Astrocyte of the cerebellum (primary cell): ENCODE data around the gene PGM2.
A peak's percentile ranks its signal among the peaks of the same experiment; 100 is the strongest.

ENCODE experiments used
- DNase-seq: peaks from one replicate; pipeline ENCODE4 v3.0.0-alpha.2; 2011; ENCODE audit warnings: low read depth
- H3K4me3 ChIP-seq: 2 replicates; pipeline ENCODE4 v1.5.1; 2011; ENCODE audit warnings: mild to moderate bottlenecking, low read depth, low read length, moderate library complexity
- CTCF ChIP-seq: IDR thresholded peaks from 2 replicates; pipeline ENCODE4 v1.5.1; 2012; ENCODE audit warnings: low read length, low read depth, moderate library complexity, mild to moderate bottlenecking; ENCODE audit errors: missing control alignments
- in situ Hi-C: cut with HindIII; loops from 2 replicates; pipeline ENCODE4 v1.10.0; 2017; ENCODE audit warnings: low sequenced_read_pairs

PGM2 gene

GRCh38 chr4:37882665-37883296, 56.3 kb downstream of the PGM2 start:
- no peak for TF ChIP-seq CTCF
- no peak overlapping the region for H3K4me3 ChIP-seq
- no peak for DNase-seq
- in situ Hi-C loops = no loop called here

- no peak for TF ChIP-seq CTCF
- in situ Hi-C loops = no loop called here
- no peak overlapping the region for H3K4me3 ChIP-seq
These were observed 58.5 kb downstream of the PGM2 start for GRCh38 chr4:37884855-37885487.

GRCh38 chr4:37885496-37885895, 59.0 kb downstream of the PGM2 start:
- TF ChIP-seq CTCF = no peak
- H3K4me3 ChIP-seq = no peak overlapping the region
- no peak for DNase-seq
- in situ Hi-C loops = no loop called here

More at GRCh38 chr4:37884855-37885487, 58.5 kb downstream of the PGM2 start:
- no peak for DNase-seq

- DNase-seq = no peak
- peak overlapping the region; percentile 55 for H3K4me3 ChIP-seq
- TF ChIP-seq CTCF = no peak
- in situ Hi-C loops = no loop called here
These were observed 63.6 kb downstream of the PGM2 start for GRCh38 chr4:37889849-37890800.

GRCh38 chr4:37890801-37891259, 64.3 kb downstream of the PGM2 start, which contains the start of gene TBC1D1:
TBC1D1 (plus strand) TSS chr4:37891084; CDS start chr4:37902096, 11,012 bp downstream.
- DNase-seq = no peak
- in situ Hi-C loops = no loop called here
- TF ChIP-seq CTCF = no peak
- H3K4me3 ChIP-seq = peak within 1 kb of the TSS; percentile 55
